Keratinocyte (primary cell): ENCODE measurements around the gene SDHAF2. TPM values are rescaled to one million over a fixed set of nuclear protein-coding genes. Genes with fewer than 3 reads are reported as not detected.

Experiments
- DNase-seq: peaks from one replicate; pipeline ENCODE4 v3.0.0-alpha.2; 2011; ENCODE audit warnings: low read depth, missing footprints, low spot score
- FAIRE-seq: peaks from 2 replicates; lab custom pipeline; 2011; peaks lifted over from hg19 to GRCh38; lab: Jason Lieb, UNC
- H2AFZ ChIP-seq: 2 replicates; pipeline ENCODE4 v1.6.0; 2012; ENCODE audit warnings: low read length, control low read depth, inconsistent platforms; ENCODE audit not compliant: control insufficient read depth
- H3K27ac ChIP-seq: 2 replicates; pipeline ENCODE4 v1.5.1; 2011; ENCODE audit warnings: low read length; ENCODE audit not compliant: control insufficient read depth, insufficient read depth
- H3K27me3 ChIP-seq: 3 replicates; pipeline ENCODE4 v1.6.0; 2011; ENCODE audit warnings: low read length; ENCODE audit not compliant: control insufficient read depth, insufficient read depth; ENCODE audit errors: extremely low read depth
- H3K36me3 ChIP-seq, 2 experiments: 2 replicates in 1 of 2; 3 replicates in 1 of 2; pipeline ENCODE4 v1.5.1; 2011; ENCODE audit warnings: low read length in 2 of 2, mild to moderate bottlenecking in 1 of 2; ENCODE audit not compliant: control insufficient read depth in 2 of 2, insufficient read depth in 2 of 2; ENCODE audit errors: extremely low read depth in 1 of 2
- H3K4me1 ChIP-seq: 3 replicates; pipeline ENCODE4 v1.5.1; 2011; ENCODE audit warnings: low read length; ENCODE audit not compliant: control insufficient read depth, insufficient read depth; ENCODE audit errors: extremely low read depth
- H3K4me2 ChIP-seq: 3 replicates; pipeline ENCODE4 v1.6.0; 2011; ENCODE audit warnings: low read depth, low read length; ENCODE audit not compliant: control insufficient read depth, insufficient read depth; ENCODE audit errors: extremely low read depth
- H3K4me3 ChIP-seq, 3 experiments: fragments of 200-600 bp in 1 of 3; sonication (generic) in 1 of 3; 2 replicates in 2 of 3; 3 replicates in 1 of 3; pipeline ENCODE4 v1.5.1; 2011 to 2016; ENCODE audit warnings: low read length in 3 of 3, mild to moderate bottlenecking in 3 of 3, control low read depth in 2 of 3, inconsistent platforms in 1 of 3, low read depth in 1 of 3, mixed read lengths in 1 of 3, mixed run types in 1 of 3, moderate library complexity in 1 of 3; ENCODE audit not compliant: control insufficient read depth in 2 of 3, insufficient read depth in 2 of 3; ENCODE audit errors: extremely low read depth in 1 of 3
- H3K79me2 ChIP-seq: 2 replicates; pipeline ENCODE4 v1.6.0; 2012; ENCODE audit warnings: low read length; ENCODE audit not compliant: control insufficient read depth, insufficient read depth
- H3K9ac ChIP-seq: 3 replicates; pipeline ENCODE4 v1.6.0; 2011; ENCODE audit warnings: low read length; ENCODE audit not compliant: control insufficient read depth, insufficient read depth; ENCODE audit errors: extremely low read depth
- H3K9me1 ChIP-seq: 3 replicates; pipeline ENCODE4 v1.6.0; 2011; ENCODE audit warnings: low read length; ENCODE audit not compliant: control insufficient read depth, insufficient read depth; ENCODE audit errors: extremely low read depth
- H3K9me3 ChIP-seq: 2 replicates; pipeline ENCODE4 v1.5.1; 2012; ENCODE audit warnings: low read depth, low read length; ENCODE audit not compliant: control insufficient read depth
- H4K20me1 ChIP-seq: 3 replicates; pipeline ENCODE4 v1.6.0; 2011; ENCODE audit warnings: low read length; ENCODE audit not compliant: control insufficient read depth, insufficient read depth; ENCODE audit errors: extremely low read depth
- EZH2 ChIP-seq: IDR thresholded peaks from one replicate; pipeline ENCODE4 v1.6.1; 2012; ENCODE audit warnings: inconsistent platforms, mild to moderate bottlenecking, low read length, moderate library complexity
- dilution Hi-C: fragments of 300-500 bp; cut with MboI; formaldehyde crosslinking; loops from one replicate; pipeline ENCODE4 v1.7.0; 2020; ENCODE audit warnings: low sequenced_read_pairs; ENCODE audit not compliant: extremely low pct_ligation_motif_present
- polyA plus RNA-seq, 5 experiments: library from polyadenylated mRNA; depleted of rRNA in 3 of 5; stranded (reverse) in 3 of 5; stranded (forward) in 1 of 5; unstranded in 1 of 5; fragments of >200 nt; gene quantifications; 1 replicate in 1 of 5; 2 replicates in 3 of 5; 3 replicates in 1 of 5; pipeline versions ENCODE4 v1.2.1 to v1.2.3, GENCODE V29; 2011 to 2012; ENCODE audit warnings: missing spikeins in 2 of 5, low read depth in 1 of 5, low replicate concordance in 1 of 5
- TF ChIP-seq, protein P1 (sequence below), 3 experiments: IDR thresholded peaks in 1 of 3; conservative IDR thresholded peaks in 1 of 3; optimal IDR thresholded peaks in 1 of 3; 2 replicates in 2 of 3; 3 replicates in 1 of 3; pipeline versions ENCODE3 to v1.5.1; 2011; ENCODE audit warnings: low read length in 3 of 3, mild to moderate bottlenecking in 3 of 3, moderate library complexity in 2 of 3, control low read depth in 1 of 3, inconsistent platforms in 1 of 3; ENCODE audit not compliant: insufficient read depth in 2 of 3; ENCODE audit errors: extremely low read depth in 1 of 3

SDHAF2 gene
- polyA plus RNA-seq, 1 donor (not counting 4 experiments of a cell fraction or from before 2014, with no cell fraction given), result 56.4 TPM

DNA sequence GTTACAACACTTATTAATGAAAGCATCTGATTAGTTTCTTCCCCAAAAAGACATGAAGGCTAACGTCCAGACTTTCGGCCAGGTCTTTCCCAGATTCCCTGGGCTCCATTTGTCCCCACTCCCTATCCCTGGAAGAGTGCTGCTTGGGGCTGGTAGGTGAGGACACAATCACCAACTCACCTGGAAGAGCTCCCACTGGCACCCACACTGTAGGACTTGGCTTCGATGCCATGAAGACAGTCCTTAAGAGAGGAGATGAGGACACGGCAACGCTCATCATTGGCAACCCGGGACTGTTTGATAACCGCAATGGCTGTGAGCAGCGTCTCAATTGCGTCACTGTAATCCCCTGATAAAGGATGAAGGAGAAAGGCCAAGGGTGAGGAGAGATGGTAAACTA lies 18.3 kb upstream of the SDHAF2 start:
- H3K27me3 ChIP-seq, result no peaks in the 10 kb centered on the region
- no peaks in the 10 kb centered on the region for H3K9me3 ChIP-seq
- no peaks in the 10 kb centered on the region for H3K4me1 ChIP-seq
- no peak overlapping the region for H3K27ac ChIP-seq
- H4K20me1 ChIP-seq, result no peaks in the 10 kb centered on the region
- H2AFZ ChIP-seq, result no peak overlapping the region
- no peaks in the 10 kb centered on the region for H3K9me1 ChIP-seq
- H3K4me2 ChIP-seq, result no peak overlapping the region
- no peak overlapping the region for H3K4me3 ChIP-seq
- TF ChIP-seq EZH2, result no peak
- TF ChIP-seq, protein P1, sequence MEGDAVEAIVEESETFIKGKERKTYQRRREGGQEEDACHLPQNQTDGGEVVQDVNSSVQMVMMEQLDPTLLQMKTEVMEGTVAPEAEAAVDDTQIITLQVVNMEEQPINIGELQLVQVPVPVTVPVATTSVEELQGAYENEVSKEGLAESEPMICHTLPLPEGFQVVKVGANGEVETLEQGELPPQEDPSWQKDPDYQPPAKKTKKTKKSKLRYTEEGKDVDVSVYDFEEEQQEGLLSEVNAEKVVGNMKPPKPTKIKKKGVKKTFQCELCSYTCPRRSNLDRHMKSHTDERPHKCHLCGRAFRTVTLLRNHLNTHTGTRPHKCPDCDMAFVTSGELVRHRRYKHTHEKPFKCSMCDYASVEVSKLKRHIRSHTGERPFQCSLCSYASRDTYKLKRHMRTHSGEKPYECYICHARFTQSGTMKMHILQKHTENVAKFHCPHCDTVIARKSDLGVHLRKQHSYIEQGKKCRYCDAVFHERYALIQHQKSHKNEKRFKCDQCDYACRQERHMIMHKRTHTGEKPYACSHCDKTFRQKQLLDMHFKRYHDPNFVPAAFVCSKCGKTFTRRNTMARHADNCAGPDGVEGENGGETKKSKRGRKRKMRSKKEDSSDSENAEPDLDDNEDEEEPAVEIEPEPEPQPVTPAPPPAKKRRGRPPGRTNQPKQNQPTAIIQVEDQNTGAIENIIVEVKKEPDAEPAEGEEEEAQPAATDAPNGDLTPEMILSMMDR (optimal IDR thresholded peaks at IDR 0.05 in 1 of 3, IDR thresholded peaks at IDR 0.05 in 1 of 3, conservative IDR thresholded peaks at IDR 0.05 in 1 of 3; ENCODE audit: extremely low read depth in 1 of 3, insufficient read depth in 2 of 3, low read length in 3 of 3), result no peak
- FAIRE-seq (no peak), DNase-seq (no peak)
- no peak overlapping the region for H3K9ac ChIP-seq
- H3K79me2 ChIP-seq, result peaks cover 2% of the 10 kb centered on the region
- H3K36me3 ChIP-seq, result peaks cover 43 to 58% of the 10 kb centered on the region in 2 experiments
- dilution Hi-C loops, result no loop called here

DNA sequence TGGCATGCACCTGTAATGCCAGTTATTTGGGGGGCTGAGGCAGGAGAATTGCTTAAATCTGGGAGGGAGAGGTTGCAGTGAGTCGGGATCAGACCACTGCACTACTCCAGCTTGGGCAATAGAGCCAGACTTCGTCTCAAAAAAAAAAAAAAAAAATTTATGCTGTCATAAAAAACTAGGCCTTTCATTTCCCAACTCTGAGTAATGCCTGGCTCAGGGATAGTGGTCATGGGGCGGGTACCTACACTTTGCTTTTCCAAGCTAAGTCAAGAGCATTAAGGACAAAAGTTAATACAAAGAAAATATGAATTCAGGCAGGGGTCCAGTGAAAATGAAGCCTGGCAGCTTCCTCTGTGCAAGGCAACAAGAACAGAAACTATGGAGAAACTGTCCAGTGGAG lies 16.4 kb upstream of the SDHAF2 start:
- dilution Hi-C loops, result no loop called here
- DNase-seq (no peak), FAIRE-seq (no peak)
- Histone ChIP-seq H3K27ac (no peak overlapping the region), H4K20me1 (peaks cover 6% of the 10 kb centered on the region), H3K9ac (no peak overlapping the region), H3K9me1 (no peaks in the 10 kb centered on the region), H2AFZ (no peak overlapping the region), H3K4me1 (no peaks in the 10 kb centered on the region), H3K9me3 (no peaks in the 10 kb centered on the region), H3K4me2 (no peak overlapping the region), H3K79me2 (peaks cover 6% of the 10 kb centered on the region), H3K4me3 (no peak overlapping the region), H3K27me3 (no peaks in the 10 kb centered on the region), H3K36me3 (peaks cover 42 to 67% of the 10 kb centered on the region in 2 experiments)
- no peak for TF ChIP-seq EZH2
- TF ChIP-seq, protein P1 (optimal IDR thresholded peaks at IDR 0.05 in 1 of 3, IDR thresholded peaks at IDR 0.05 in 1 of 3, conservative IDR thresholded peaks at IDR 0.05 in 1 of 3; ENCODE audit: extremely low read depth in 1 of 3, insufficient read depth in 2 of 3, low read length in 3 of 3), result no peak
